Large intestine (tissue), 3 donors: ENCODE measurements around the gene EMC8. TPM values are rescaled to one million over a fixed set of nuclear protein-coding genes. Genes with fewer than 3 reads are reported as not detected.

Source experiments
- DNase-seq, 2 donors: peaks; one replicate each; pipeline versions ENCODE4 v3.0.0 to v3.0.0-alpha.2; 2013
- H3K27ac ChIP-seq: one replicate; pipeline ENCODE4 v1.5.1; 2013; ENCODE audit warnings: low read length
- H3K27me3 ChIP-seq: 2 replicates; pipeline ENCODE4 v1.6.1; 2013; ENCODE audit warnings: low read length; ENCODE audit not compliant: control insufficient read depth, insufficient read depth
- H3K36me3 ChIP-seq: 2 replicates; pipeline ENCODE4 v1.6.1; 2013; ENCODE audit warnings: low read length; ENCODE audit not compliant: control insufficient read depth, insufficient read depth
- H3K4me1 ChIP-seq: one replicate; pipeline ENCODE4 v1.6.1; 2013; ENCODE audit warnings: low read length; ENCODE audit not compliant: control insufficient read depth, insufficient read depth
- H3K4me3 ChIP-seq: one replicate; pipeline ENCODE4 v1.5.1; 2013; ENCODE audit warnings: low read length
- H3K9me3 ChIP-seq: one replicate; pipeline ENCODE4 v1.6.1; 2013; ENCODE audit warnings: mild to moderate bottlenecking, low read depth, low read length, moderate library complexity; ENCODE audit not compliant: control insufficient read depth
- WGBS: methylation state at CpG from one replicate; pipeline ENCODE4 v1.1.5; 2013; ENCODE audit warnings: low lambda C conversion rate; ENCODE audit not compliant: insufficient coverage; 5-methylcytosine and 5-hydroxymethylcytosine counted together
- polyA plus RNA-seq: library from polyadenylated mRNA; unstranded; fragments of 120-200 nt; gene quantifications from one replicate; pipeline ENCODE4 v1.2.1, GENCODE V29; 2013

Gene EMC8
- polyA plus RNA-seq, 1 donor = 25.2 TPM

DNA sequence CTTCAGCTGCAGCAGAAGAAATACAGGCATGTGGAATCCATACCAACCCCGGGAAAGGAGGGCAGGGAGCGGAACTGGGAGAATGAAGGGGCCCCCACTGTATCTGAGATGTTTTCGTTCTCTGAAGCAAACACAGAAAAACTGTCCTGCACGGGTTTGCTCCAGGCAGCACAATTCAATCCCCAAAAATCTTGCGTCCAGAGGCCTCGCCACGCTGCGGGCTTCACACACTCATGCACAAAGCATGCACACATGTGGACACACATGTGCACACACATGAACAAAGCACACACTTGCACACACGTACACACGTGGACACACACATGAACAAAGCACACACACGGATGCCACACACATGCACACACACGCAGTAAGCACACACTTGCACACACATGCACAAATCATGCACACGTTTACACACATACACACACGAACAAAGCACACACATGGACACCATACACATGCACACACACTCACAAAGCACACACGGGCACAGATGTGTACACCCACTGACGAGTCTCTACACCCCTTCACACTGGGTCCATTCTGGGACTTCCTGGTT is 27.4 kb upstream of the EMC8 start:
- H3K27ac ChIP-seq = no peak overlapping the region
- H3K4me3 ChIP-seq = no peak overlapping the region

DNA sequence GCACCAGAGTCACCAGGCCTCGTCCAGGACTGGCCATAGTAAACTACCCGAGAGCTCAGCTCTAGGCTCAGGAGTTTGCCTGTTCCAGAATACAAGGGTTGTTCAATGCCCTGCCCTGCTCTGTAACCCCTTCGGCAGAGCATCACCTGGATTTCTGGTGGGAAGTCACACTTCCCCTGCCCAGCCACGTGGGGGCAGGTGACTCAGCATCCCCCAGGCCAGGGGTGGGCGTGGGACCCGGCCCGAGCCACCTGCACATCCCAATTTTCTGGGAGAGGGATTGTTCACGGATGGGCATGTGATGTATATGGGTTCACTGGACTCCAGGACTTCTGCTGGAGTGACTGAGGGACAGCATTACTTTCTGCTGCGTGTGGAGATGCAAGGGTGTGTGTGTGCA is 26.0 kb upstream of the EMC8 start:
- no peak overlapping the region for H3K27ac ChIP-seq
- DNase-seq = no peak
- peaks cover 4% of the 10 kb centered on the region for H3K4me1 ChIP-seq
- no peaks in the 10 kb centered on the region for H3K36me3 ChIP-seq
- H3K4me3 ChIP-seq = no peak overlapping the region
- no CpG with 5 or more reads among the region's 9 CpGs for WGBS
- H3K27me3 ChIP-seq = no peaks in the 10 kb centered on the region
- peaks cover 5% of the 10 kb centered on the region for H3K9me3 ChIP-seq

More for the DNA sequence above, 27.4 kb upstream of the EMC8 start:
- Histone ChIP-seq H3K36me3 (no peaks in the 10 kb centered on the region), H3K4me1 (peaks cover 1% of the 10 kb centered on the region), H3K9me3 (peaks cover 5% of the 10 kb centered on the region), H3K27me3 (no peaks in the 10 kb centered on the region)
- no CpG with 5 or more reads among the region's 16 CpGs for WGBS
- DNase-seq = no peak

DNA sequence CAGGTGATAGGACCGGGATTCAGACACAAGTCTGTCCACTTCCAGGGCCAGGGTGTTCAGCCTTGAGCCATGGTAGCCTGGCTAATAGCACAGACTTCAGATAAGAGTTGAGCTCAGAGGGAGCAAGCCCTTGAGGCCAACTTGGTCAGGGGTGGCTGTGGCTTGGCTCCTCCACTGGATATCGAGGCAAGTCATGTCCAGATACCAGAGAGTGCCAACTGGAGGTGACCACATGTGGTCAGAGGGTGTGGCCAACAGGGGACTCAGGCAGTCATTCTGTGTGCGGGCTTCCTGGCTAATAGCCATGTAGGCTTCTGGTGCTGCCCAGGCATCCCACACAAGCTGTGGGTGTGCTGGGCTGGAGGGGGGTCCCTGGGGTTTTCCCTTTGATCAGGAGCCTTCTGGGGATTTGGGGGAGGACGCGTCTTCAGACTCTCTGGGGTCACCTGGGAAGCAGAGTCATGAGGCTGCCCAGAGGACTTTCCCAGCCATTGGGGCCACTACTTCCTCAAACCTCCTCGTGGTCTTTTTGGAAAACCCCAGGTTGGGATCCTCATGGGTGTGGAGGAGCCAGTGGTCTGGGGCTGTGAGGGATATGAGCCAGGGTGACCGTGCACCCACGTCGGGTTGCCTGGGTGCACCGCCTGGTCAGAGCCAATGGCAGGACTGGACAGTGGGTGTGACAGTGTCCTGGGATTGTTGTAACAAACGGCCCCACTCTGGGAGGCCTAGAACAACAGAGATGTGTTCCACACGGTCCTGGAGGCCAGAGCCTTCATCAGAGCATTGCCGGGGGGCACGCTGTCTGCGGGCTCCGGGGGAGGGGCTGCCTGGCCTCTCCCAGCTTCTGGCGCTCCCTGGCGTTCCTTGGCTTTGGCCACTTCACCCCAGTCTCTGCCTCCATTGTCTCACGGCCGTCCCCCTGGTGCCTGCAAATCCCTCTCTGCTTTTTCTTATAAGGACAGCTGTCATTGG is 25.1 kb upstream of the EMC8 start:
- peaks cover 2% of the 10 kb centered on the region for H3K9me3 ChIP-seq
- no peaks in the 10 kb centered on the region for H3K36me3 ChIP-seq
- no peak overlapping the region for H3K4me3 ChIP-seq
- no CpG with 5 or more reads among the region's 20 CpGs for WGBS
- no peak for DNase-seq
- H3K27me3 ChIP-seq = no peaks in the 10 kb centered on the region
- H3K4me1 ChIP-seq = peaks cover 4% of the 10 kb centered on the region
- H3K27ac ChIP-seq = no peak overlapping the region

DNA sequence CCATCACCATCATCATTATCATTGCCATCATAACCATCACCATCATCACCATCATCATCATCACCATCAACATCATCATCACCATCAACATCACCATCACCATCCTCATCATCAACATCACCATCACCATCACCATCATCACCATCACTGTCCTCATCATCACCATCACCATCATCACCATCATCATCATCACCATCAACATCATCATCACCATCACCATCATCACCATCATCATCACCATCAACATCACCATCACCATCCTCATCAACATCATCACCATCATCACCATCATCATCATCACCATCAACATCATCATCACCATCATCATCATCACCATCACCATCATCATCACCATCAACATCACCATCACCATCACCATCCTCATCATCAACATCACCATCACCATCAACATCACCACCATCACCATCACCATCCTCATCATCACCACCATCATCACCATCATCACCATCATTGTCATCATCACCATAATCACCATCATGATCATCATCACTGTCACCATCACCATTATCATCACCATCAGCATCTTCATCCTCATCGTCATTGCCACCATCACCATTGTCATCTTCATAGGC is 24.1 kb upstream of the EMC8 start:
- Histone ChIP-seq H3K36me3 (no peaks in the 10 kb centered on the region), H3K4me3 (no peak overlapping the region), H3K27ac (no peak overlapping the region), H3K27me3 (no peaks in the 10 kb centered on the region), H3K9me3 (peaks cover 2% of the 10 kb centered on the region), H3K4me1 (peaks cover 4% of the 10 kb centered on the region)
- WGBS = 100% methylated on average over 1 of the region's 1 CpG
- no peak for DNase-seq

DNA sequence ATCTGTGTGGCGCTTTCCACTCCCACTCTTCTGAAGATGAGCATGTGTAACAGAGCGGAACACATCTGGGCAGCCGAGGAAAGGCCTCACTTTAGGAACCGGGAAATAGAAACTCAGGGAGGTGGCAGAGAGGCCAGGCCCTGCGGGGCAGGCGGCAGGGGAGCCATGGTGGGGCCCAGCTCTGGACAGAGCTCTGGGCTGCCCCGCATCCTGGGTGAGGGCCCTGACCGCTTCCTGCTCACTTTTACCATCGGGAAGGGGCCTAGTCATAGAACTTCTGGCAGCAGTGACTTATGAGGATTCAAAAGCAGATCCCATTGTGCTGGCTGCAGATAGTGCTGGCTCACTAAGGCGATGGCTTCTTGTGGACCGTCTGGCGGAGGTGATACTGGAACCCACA is 22.8 kb upstream of the EMC8 start:
- WGBS = no CpG with 5 or more reads among the region's 12 CpGs

DNA sequence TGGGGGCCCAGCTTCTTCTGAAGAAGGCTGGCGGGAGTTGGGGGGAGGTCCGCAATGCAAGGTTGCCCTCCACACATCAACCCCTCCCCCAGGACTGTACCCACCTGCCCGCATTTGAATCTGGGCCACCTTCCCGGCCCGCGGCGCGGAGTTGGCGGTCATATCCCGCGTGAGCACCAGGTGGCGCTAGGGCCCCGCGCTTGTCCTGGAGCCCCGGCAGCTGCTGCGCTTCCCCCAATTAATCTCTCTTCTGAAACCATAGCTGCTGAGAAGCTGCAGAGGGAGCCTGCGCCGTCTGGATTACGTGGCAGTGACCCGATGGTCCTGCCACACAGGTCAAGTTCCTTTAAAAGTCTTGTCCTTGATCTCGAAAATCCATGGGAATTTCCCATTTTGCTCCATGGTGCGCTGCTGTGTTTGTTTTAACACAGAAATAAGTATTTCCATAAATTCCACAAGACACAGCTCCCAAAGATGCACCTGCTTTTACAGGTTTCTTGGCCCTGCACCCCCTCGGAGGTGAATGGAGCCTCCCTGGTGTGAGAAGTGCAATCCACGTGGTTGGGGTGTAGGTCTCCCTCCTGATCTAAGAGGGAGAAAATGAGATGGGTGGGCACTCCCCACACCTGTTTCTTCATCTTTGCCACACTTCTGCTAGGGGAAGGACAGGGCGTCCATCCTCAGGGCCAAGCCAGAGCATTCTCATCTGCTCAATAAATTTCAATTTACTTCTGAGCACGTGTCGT is 22.2 kb upstream of the EMC8 start:
- Histone ChIP-seq H3K4me1 (peaks cover 4% of the 10 kb centered on the region), H3K4me3 (no peak overlapping the region), H3K9me3 (peaks cover 2% of the 10 kb centered on the region), H3K27me3 (no peaks in the 10 kb centered on the region), H3K27ac (no peak overlapping the region), H3K36me3 (no peaks in the 10 kb centered on the region)
- DNase-seq = peak; percentile 72 to 73
- no CpG with 5 or more reads among the region's 27 CpGs for WGBS

More for the DNA sequence above, 22.8 kb upstream of the EMC8 start:
- no peak for DNase-seq
- Histone ChIP-seq H3K36me3 (no peaks in the 10 kb centered on the region), H3K27me3 (no peaks in the 10 kb centered on the region), H3K4me3 (no peak overlapping the region), H3K27ac (no peak overlapping the region), H3K4me1 (peaks cover 4% of the 10 kb centered on the region), H3K9me3 (peaks cover 2% of the 10 kb centered on the region)

DNA sequence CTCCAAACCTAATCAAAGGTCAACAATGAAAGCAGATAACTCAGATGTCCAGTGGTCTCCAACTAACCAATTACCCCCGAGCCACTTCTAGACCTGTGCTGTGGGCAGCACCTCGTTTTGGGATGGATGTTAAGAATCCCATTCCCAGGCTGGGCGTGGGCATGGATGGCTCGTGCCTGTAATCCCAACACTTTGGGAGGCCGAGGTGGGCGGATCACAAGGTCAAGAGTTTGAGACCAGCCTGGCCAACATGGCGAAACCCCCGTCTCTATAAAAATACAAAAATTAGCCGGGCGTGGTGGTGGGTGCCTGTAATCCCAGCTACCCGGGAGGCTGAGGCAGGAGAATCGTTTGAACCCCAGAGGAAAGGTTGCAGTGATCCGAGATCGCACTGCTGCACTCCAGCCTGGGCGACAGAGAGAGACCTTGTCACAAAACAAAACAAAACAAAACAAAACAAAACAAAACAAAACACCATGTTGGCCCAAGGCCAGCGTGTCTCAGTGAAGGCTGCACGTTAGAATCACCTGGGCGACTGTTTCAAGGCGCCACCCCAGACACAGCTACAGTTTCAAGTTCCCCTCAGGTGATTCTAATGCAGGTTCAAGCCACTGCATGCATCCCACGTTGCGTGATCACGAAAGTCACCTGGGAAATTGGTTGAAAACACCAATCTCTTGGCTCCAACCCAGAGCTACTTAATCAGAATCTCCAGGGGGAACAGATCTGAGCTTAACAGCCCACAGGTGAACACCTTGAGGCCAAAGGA is 21.4 kb upstream of the EMC8 start:
- Histone ChIP-seq H3K27me3 (no peaks in the 10 kb centered on the region), H3K4me3 (no peak overlapping the region), H3K4me1 (peaks cover 4% of the 10 kb centered on the region), H3K9me3 (peaks cover 2% of the 10 kb centered on the region), H3K36me3 (no peaks in the 10 kb centered on the region), H3K27ac (no peak overlapping the region)
- no CpG with 5 or more reads among the region's 22 CpGs for WGBS
- DNase-seq = no peak

DNA sequence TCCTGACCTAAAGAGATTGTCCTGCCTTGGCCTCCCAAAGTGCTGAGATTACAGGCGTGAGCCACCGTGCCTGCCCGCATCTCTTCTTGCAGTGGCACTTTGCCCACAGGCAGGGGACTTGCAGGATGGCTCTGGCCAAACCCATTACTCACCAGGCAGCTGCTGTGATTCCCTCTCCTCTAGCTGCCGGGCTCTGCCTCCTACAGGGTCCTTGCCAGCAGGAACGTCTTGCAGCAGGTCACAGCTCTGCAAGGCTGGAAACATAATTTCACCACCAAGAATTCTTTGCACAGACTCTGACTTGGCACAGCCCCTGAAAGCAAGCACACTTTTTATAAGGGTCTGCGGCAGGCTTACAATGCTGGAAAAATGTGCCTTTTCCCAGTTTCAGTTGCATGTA is 20.4 kb upstream of the EMC8 start:
- no peak overlapping the region for H3K27ac ChIP-seq
- no peaks in the 10 kb centered on the region for H3K36me3 ChIP-seq
- H3K27me3 ChIP-seq = no peaks in the 10 kb centered on the region
- no peak for DNase-seq
- H3K9me3 ChIP-seq = peaks cover 1% of the 10 kb centered on the region
- H3K4me3 ChIP-seq = no peak overlapping the region
- H3K4me1 ChIP-seq = peaks cover 4% of the 10 kb centered on the region
- WGBS = no CpG with 5 or more reads among the region's 6 CpGs

DNA sequence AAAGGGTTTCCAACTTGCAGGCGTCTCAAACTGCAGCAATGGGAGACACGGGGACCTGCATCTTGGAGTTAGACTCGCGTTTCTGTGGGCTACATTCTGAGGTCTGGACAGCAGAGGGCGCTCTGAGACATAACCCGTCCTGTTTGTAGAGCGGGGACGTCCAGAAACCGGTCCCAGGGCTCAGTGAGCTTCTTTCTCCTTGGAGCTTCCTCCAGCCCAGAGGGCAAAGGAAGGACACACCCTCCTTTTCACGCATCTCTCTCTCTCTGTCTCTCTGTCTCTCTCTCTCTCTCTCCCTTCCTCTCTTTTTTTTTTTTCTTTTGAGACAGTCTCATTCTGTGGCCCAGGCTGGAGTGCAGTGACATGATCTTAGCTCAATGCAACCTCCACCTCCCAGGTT is 19.9 kb upstream of the EMC8 start:
- Histone ChIP-seq H3K4me3 (no peak overlapping the region), H3K27me3 (peaks cover 2% of the 10 kb centered on the region), H3K9me3 (no peaks in the 10 kb centered on the region), H3K36me3 (no peaks in the 10 kb centered on the region), H3K4me1 (peaks cover 4% of the 10 kb centered on the region), H3K27ac (no peak overlapping the region)
- 0% methylated on average over 1 of the region's 10 CpGs for WGBS
- DNase-seq = peak; percentile 68 to 70
